ENCODE measurements around the gene TBX21.
"Not testable (repeated sequence)": the region's sequence is repeated elsewhere in the genome, so short reads cannot be mapped to it uniquely, and the experiment has no call there.

The TBX21 gene

DNA sequence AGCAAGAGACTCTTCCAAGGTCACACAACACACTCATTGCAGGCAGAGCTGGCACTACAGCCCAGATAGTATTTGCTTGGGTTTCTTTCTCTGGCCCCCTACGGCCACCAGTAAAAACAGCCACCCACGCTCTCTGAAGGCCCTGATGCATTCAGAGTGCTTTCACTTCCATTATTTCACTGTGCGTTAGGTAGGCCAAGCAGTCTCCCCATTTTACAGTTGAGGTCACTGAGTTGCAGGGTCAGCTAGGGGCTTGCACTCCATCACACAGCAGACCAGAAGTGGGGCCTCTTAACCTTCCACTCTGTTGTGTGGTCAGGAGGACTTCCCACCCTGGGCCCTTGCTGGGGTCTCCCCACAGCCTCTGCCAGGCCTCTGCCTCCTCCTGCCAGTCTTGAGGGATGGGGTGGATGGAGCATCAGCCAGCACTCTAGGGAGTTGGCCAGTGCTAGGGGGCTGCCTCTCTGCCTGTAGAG lies 2.5 kb downstream of the TBX21 start:
- no CpG with 5 or more reads among the region's 3 CpGs for WGBS (ENCODE audit: extremely low coverage, insufficient coverage, low lambda C conversion rate)
- no peak overlapping the region for H3K4ac ChIP-seq (ENCODE audit: low read depth, low read length)
- no peak for DNase-seq
- H2BK5ac ChIP-seq (ENCODE audit: low read length): no peak overlapping the region
- no peaks in the 10 kb centered on the region for H3K4me1 ChIP-seq (ENCODE audit: control insufficient read depth, low read depth, low read length)
- no peak overlapping the region for H2AK5ac ChIP-seq (ENCODE audit: low read length)
- no peaks in the 10 kb centered on the region for H3K36me3 ChIP-seq (ENCODE audit: control insufficient read depth, insufficient read depth, low read length)
- peaks cover 16% of the 10 kb centered on the region for H3K27me3 ChIP-seq (ENCODE audit: insufficient read depth, low read length, poor library complexity)
- no peak overlapping the region for H4K8ac ChIP-seq (ENCODE audit: low read depth, low read length)
- no peak overlapping the region for H2BK120ac ChIP-seq (ENCODE audit: low read depth, low read length)
- H3K23ac ChIP-seq (ENCODE audit: low read length): no peak overlapping the region
- no peak overlapping the region for H4K5ac ChIP-seq (ENCODE audit: low read length)
- H3K27ac ChIP-seq (ENCODE audit: low read depth, low read length): no peak overlapping the region
- no peak overlapping the region for H3K4me2 ChIP-seq (ENCODE audit: low read length)
- H3K79me2 ChIP-seq (ENCODE audit: control insufficient read depth, insufficient read depth, low read length): no peaks in the 10 kb centered on the region
- no peak overlapping the region for H3K56ac ChIP-seq (ENCODE audit: low read length)
- H3K79me1 ChIP-seq (ENCODE audit: low read length): no peaks in the 10 kb centered on the region
- H3K18ac ChIP-seq (ENCODE audit: low read length): no peak overlapping the region
- no peak overlapping the region for H3K4me3 ChIP-seq (ENCODE audit: low read length)
- no peak overlapping the region for H2BK15ac ChIP-seq (replicated peaks; ENCODE audit: low read depth)
- H3K9ac ChIP-seq (ENCODE audit: low read length): no peak overlapping the region

DNA sequence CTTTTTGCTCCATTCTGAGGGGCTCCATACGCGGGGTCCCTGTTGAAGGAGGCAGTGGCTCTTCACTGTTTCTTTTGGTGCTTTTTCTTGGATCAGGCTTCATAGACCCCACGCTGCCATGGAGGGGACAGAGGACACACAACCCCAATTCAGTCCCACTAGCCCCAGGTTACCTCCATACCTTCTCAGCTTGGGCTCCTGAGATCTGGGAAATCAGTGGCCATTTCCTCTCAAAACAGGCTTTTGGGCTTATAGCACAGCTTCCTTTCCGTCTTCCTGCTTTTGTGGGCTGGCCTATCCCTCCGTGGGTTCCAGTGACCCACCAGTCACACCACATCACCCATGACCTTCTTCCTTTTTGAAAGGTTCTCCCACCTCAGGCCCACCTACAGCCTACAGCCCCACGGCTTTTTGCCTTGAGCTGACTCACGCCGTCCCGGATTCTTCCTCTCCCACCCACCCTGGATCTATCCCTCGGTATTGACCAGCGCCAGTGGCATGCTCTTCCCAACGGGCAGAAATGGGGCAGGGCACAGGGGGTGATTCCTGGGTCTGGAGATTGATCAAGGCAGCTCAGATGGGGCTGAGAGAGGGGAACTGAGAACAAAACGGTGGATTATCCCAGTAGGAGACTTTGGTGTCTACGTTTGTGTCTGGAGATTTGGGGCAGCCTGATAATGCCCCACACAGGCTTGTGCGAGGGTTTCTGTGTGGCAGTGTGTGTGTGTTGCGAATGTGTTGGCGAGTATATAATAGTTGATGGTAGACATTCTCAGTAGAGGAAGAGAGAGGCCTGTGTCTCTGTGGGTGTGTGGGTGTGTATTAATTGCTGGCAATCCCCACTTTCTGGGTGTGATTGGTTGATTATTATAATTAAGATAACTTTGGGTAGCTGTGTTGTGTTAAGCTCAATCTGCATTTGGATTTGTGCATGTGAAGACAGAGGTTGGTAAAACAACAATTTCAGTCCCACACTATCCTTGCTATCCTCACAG lies 3.8 kb downstream of the TBX21 start:
- Histone ChIP-seq H3K79me2 (ENCODE audit: control insufficient read depth, insufficient read depth, low read length) (no peaks in the 10 kb centered on the region), H2BK120ac (ENCODE audit: low read depth, low read length) (no peak overlapping the region), H3K4me1 (ENCODE audit: control insufficient read depth, low read depth, low read length) (no peaks in the 10 kb centered on the region), H3K27ac (ENCODE audit: low read depth, low read length) (no peak overlapping the region), H4K5ac (ENCODE audit: low read length) (no peak overlapping the region), H3K18ac (ENCODE audit: low read length) (no peak overlapping the region), H3K9ac (ENCODE audit: low read length) (no peak overlapping the region), H4K8ac (ENCODE audit: low read depth, low read length) (no peak overlapping the region), H3K56ac (ENCODE audit: low read length) (no peak overlapping the region), H3K79me1 (ENCODE audit: low read length) (no peaks in the 10 kb centered on the region), H3K4me2 (ENCODE audit: low read length) (no peak overlapping the region), H2BK5ac (ENCODE audit: low read length) (no peak overlapping the region), H3K23ac (ENCODE audit: low read length) (no peak overlapping the region), H2BK15ac (replicated peaks; ENCODE audit: low read depth) (no peak overlapping the region), H3K4ac (ENCODE audit: low read depth, low read length) (no peak overlapping the region), H3K27me3 (ENCODE audit: insufficient read depth, low read length, poor library complexity) (peaks cover 16% of the 10 kb centered on the region), H3K36me3 (ENCODE audit: control insufficient read depth, insufficient read depth, low read length) (no peaks in the 10 kb centered on the region), H2AK5ac (ENCODE audit: low read length) (no peak overlapping the region), H3K4me3 (ENCODE audit: low read length) (no peak overlapping the region)
- WGBS (ENCODE audit: extremely low coverage, insufficient coverage, low lambda C conversion rate): no CpG with 5 or more reads among the region's 17 CpGs
- no peak for DNase-seq

DNA sequence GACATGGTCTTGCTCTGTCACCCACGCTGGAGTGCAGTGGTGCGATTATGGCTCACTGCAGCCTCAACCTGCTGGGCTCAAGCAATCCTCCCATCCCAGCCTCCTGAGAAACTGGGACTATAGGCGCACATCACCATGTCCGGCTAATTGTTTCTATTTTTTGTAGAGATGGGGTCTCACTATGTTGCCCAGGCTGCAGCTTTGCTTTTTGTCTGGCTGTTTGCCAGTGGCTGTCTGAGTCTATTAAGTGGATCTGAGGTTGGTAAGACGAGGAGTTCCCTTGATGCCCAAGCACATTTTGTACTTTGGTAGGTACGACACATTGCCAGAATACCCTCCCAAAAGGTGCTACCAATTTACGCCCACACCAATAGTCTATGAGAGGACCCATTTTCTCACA lies 5.1 kb downstream of the TBX21 start:
- H3K79me1 ChIP-seq (ENCODE audit: low read length): no peaks in the 10 kb centered on the region
- H3K9ac ChIP-seq (ENCODE audit: low read length): no peak overlapping the region
- no peak overlapping the region for H2BK15ac ChIP-seq (replicated peaks; ENCODE audit: low read depth)
- H3K56ac ChIP-seq (ENCODE audit: low read length): no peak overlapping the region
- no peak overlapping the region for H4K5ac ChIP-seq (ENCODE audit: low read length)
- WGBS (ENCODE audit: extremely low coverage, insufficient coverage, low lambda C conversion rate): no CpG with 5 or more reads among the region's 7 CpGs
- no peak overlapping the region for H4K8ac ChIP-seq (ENCODE audit: low read depth, low read length)
- H3K36me3 ChIP-seq (ENCODE audit: control insufficient read depth, insufficient read depth, low read length): no peaks in the 10 kb centered on the region
- no peak overlapping the region for H3K18ac ChIP-seq (ENCODE audit: low read length)
- no peak overlapping the region for H3K4ac ChIP-seq (ENCODE audit: low read depth, low read length)
- H2AK5ac ChIP-seq (ENCODE audit: low read length): no peak overlapping the region
- no peak for DNase-seq
- H2BK5ac ChIP-seq (ENCODE audit: low read length): no peak overlapping the region
- no peaks in the 10 kb centered on the region for H3K4me1 ChIP-seq (ENCODE audit: control insufficient read depth, low read depth, low read length)
- H3K27ac ChIP-seq (ENCODE audit: low read depth, low read length): no peak overlapping the region
- peaks cover 10% of the 10 kb centered on the region for H3K27me3 ChIP-seq (ENCODE audit: insufficient read depth, low read length, poor library complexity)
- no peak overlapping the region for H2BK120ac ChIP-seq (ENCODE audit: low read depth, low read length)
- H3K4me2 ChIP-seq (ENCODE audit: low read length): no peak overlapping the region
- H3K4me3 ChIP-seq (ENCODE audit: low read length): no peak overlapping the region
- H3K79me2 ChIP-seq (ENCODE audit: control insufficient read depth, insufficient read depth, low read length): no peaks in the 10 kb centered on the region
- H3K23ac ChIP-seq (ENCODE audit: low read length): no peak overlapping the region

DNA sequence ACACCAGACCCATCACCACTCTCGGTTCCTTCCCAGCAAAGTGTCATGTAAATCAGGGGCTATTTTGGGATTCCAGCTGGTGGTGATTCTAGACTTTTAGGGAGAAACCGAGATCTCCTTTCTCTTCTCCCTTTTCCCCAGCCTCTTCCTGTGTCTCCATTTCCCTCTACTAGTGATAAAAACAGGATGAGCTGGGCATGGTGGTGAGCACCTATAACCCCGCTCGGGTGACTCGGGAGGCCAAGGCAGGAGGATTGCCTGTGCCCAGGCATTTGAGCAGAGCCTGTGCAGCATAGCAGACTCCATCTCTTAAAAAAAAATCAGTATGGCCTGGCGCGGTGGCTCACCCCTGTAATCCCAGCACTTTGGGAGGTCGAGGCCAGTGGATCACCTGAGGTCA lies 6.1 kb downstream of the TBX21 start:
- H3K79me2 ChIP-seq (ENCODE audit: control insufficient read depth, insufficient read depth, low read length): no peaks in the 10 kb centered on the region
- WGBS (ENCODE audit: extremely low coverage, insufficient coverage, low lambda C conversion rate): no CpG with 5 or more reads among the region's 8 CpGs
- H3K9ac ChIP-seq (ENCODE audit: low read length): no peak overlapping the region
- H3K36me3 ChIP-seq (ENCODE audit: control insufficient read depth, insufficient read depth, low read length): no peaks in the 10 kb centered on the region
- no peaks in the 10 kb centered on the region for H3K4me1 ChIP-seq (ENCODE audit: control insufficient read depth, low read depth, low read length)
- H3K27me3 ChIP-seq (ENCODE audit: insufficient read depth, low read length, poor library complexity): peaks cover 1% of the 10 kb centered on the region
- no peak for DNase-seq
- no peak overlapping the region for H3K4ac ChIP-seq (ENCODE audit: low read depth, low read length)
- no peak overlapping the region for H3K4me2 ChIP-seq (ENCODE audit: low read length)
- no peak overlapping the region for H2BK15ac ChIP-seq (replicated peaks; ENCODE audit: low read depth)
- no peak overlapping the region for H3K4me3 ChIP-seq (ENCODE audit: low read length)
- H3K79me1 ChIP-seq (ENCODE audit: low read length): no peaks in the 10 kb centered on the region
- no peak overlapping the region for H4K5ac ChIP-seq (ENCODE audit: low read length)
- H3K23ac ChIP-seq (ENCODE audit: low read length): no peak overlapping the region
- H2BK120ac ChIP-seq (ENCODE audit: low read depth, low read length): no peak overlapping the region
- no peak overlapping the region for H2AK5ac ChIP-seq (ENCODE audit: low read length)
- H3K18ac ChIP-seq (ENCODE audit: low read length): no peak overlapping the region
- no peak overlapping the region for H2BK5ac ChIP-seq (ENCODE audit: low read length)
- H3K56ac ChIP-seq (ENCODE audit: low read length): no peak overlapping the region
- H3K27ac ChIP-seq (ENCODE audit: low read depth, low read length): no peak overlapping the region
- no peak overlapping the region for H4K8ac ChIP-seq (ENCODE audit: low read depth, low read length)

DNA sequence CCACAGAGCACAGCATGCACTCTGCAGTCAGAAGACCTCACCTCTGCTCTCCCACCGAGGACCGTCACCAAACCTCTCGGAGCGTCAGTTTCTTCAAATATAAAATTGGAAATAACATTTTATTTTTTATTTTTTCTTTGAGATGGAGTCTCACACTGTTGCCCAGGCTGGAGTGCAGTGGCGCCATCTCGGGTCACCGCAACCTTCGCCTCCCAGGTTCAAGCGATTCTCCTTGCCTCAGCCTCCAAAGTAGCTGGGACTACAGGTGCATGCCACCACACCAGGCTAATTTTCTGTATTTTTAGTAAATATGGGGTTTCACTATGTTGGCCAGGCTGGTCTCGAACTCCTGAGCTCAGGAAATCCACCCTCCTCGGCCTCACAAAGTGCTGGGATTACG lies 6.9 kb downstream of the TBX21 start:
- H3K23ac ChIP-seq (ENCODE audit: low read length); H3K4me3 ChIP-seq (ENCODE audit: low read length); H4K5ac ChIP-seq (ENCODE audit: low read length); DNase-seq; H3K4me2 ChIP-seq (ENCODE audit: low read length); H2BK5ac ChIP-seq (ENCODE audit: low read length); H2BK120ac ChIP-seq (ENCODE audit: low read depth, low read length); H2BK15ac ChIP-seq (replicated peaks; ENCODE audit: low read depth); H4K8ac ChIP-seq (ENCODE audit: low read depth, low read length); H3K4me1 ChIP-seq (ENCODE audit: control insufficient read depth, low read depth, low read length); H3K79me2 ChIP-seq (ENCODE audit: control insufficient read depth, insufficient read depth, low read length); H3K4ac ChIP-seq (ENCODE audit: low read depth, low read length); H3K18ac ChIP-seq (ENCODE audit: low read length); H3K56ac ChIP-seq (ENCODE audit: low read length); H3K79me1 ChIP-seq (ENCODE audit: low read length); H3K9ac ChIP-seq (ENCODE audit: low read length); H3K27ac ChIP-seq (ENCODE audit: low read depth, low read length); H3K36me3 ChIP-seq (ENCODE audit: control insufficient read depth, insufficient read depth, low read length); H2AK5ac ChIP-seq (ENCODE audit: low read length); H3K27me3 ChIP-seq (ENCODE audit: insufficient read depth, low read length, poor library complexity): not testable (repeated sequence)
- WGBS (ENCODE audit: extremely low coverage, insufficient coverage, low lambda C conversion rate): no CpG with 5 or more reads among the region's 12 CpGs

All from mesendoderm (in vitro differentiated cells).